HG02973 (cell line): ENCODE data around the gene IDUA.

ENCODE experiments used
- ATAC-seq: cut with Tn5 transposase; IDR thresholded peaks from one replicate; pipeline ENCODE4 v1.9.1; 2021; ENCODE audit warnings: moderate library complexity; ENCODE audit not compliant: unreplicated experiment

Gene IDUA

GRCh38 chr4:1027915-1028238 is 41.0 kb downstream of the IDUA start:
- no peak for ATAC-seq

GRCh38 chr4:1028574-1029220 is 41.9 kb downstream of the IDUA start:
- no peak for ATAC-seq

GRCh38 chr4:1029529-1029928 is 42.7 kb downstream of the IDUA start:
- ATAC-seq = no peak

- no peak for ATAC-seq
Observed at GRCh38 chr4:1030031-1030430, 43.2 kb downstream of the IDUA start.

- ATAC-seq = no peak
Observed at GRCh38 chr4:1030559-1030958, 43.7 kb downstream of the IDUA start.

GRCh38 chr4:1031346-1031745 is 44.5 kb downstream of the IDUA start:
- no peak for ATAC-seq

GRCh38 chr4:1031956-1032795 is 45.3 kb downstream of the IDUA start:
- no peak for ATAC-seq

- no peak for ATAC-seq
Observed at GRCh38 chr4:1032861-1033260, 46.0 kb downstream of the IDUA start.

GRCh38 chr4:1033840-1034551 is 47.2 kb downstream of the IDUA start:
- ATAC-seq = no peak

GRCh38 chr4:1035510-1035909 is 48.7 kb downstream of the IDUA start:
- no peak for ATAC-seq

- no peak for ATAC-seq
Observed at GRCh38 chr4:1036095-1036494, 49.3 kb downstream of the IDUA start.

GRCh38 chr4:1036976-1037810 is 50.3 kb downstream of the IDUA start:
- no peak for ATAC-seq

GRCh38 chr4:1038948-1039492 is 52.2 kb downstream of the IDUA start:
- ATAC-seq = no peak

GRCh38 chr4:1039493-1040343 is 52.9 kb downstream of the IDUA start:
- ATAC-seq = no peak

GRCh38 chr4:1040344-1041146 is 53.7 kb downstream of the IDUA start:
- no peak for ATAC-seq

GRCh38 chr4:1041147-1041935 is 54.5 kb downstream of the IDUA start:
- ATAC-seq = no peak

GRCh38 chr4:1041936-1042330 is 55.1 kb downstream of the IDUA start:
- ATAC-seq = no peak

GRCh38 chr4:1042352-1043055 is 55.7 kb downstream of the IDUA start:
- ATAC-seq = no peak
